ENCODE measurements around the gene FAM20C. TPM values are rescaled to one million over a fixed set of nuclear protein-coding genes. Genes with fewer than 3 reads are reported as not detected.

FAM20C gene
- total RNA-seq, 2 donors from 2014 or later, result 18.5 to 18.9 TPM

GRCh38 chr7:246451-246850 lies 54.1 kb downstream of the FAM20C start:
- Histone ChIP-seq H3K9ac (ENCODE audit: low read depth in 2 of 2, low read length in 2 of 2) (no peak overlapping the region), H3K27ac (no peak overlapping the region), H3K4me1 (no peaks in the 10 kb centered on the region), H3K27me3 (no peaks in the 10 kb centered on the region), H3K4me3 (no peak overlapping the region), H3K9me3 (no peaks in the 10 kb centered on the region), H3K36me3 (no peaks in the 10 kb centered on the region)
- TF ChIP-seq, protein P1, sequence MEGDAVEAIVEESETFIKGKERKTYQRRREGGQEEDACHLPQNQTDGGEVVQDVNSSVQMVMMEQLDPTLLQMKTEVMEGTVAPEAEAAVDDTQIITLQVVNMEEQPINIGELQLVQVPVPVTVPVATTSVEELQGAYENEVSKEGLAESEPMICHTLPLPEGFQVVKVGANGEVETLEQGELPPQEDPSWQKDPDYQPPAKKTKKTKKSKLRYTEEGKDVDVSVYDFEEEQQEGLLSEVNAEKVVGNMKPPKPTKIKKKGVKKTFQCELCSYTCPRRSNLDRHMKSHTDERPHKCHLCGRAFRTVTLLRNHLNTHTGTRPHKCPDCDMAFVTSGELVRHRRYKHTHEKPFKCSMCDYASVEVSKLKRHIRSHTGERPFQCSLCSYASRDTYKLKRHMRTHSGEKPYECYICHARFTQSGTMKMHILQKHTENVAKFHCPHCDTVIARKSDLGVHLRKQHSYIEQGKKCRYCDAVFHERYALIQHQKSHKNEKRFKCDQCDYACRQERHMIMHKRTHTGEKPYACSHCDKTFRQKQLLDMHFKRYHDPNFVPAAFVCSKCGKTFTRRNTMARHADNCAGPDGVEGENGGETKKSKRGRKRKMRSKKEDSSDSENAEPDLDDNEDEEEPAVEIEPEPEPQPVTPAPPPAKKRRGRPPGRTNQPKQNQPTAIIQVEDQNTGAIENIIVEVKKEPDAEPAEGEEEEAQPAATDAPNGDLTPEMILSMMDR (IDR thresholded peaks at IDR 0.05), result no peak
- intact Hi-C loops (cut with DNase I), result no loop called here
- no peak for DNase-seq

- Histone ChIP-seq H3K36me3 (no peaks in the 10 kb centered on the region), H3K27ac (no peak overlapping the region), H3K9ac (ENCODE audit: low read depth in 2 of 2, low read length in 2 of 2) (no peak overlapping the region), H3K4me3 (no peak overlapping the region), H3K4me1 (no peaks in the 10 kb centered on the region), H3K9me3 (no peaks in the 10 kb centered on the region), H3K27me3 (no peaks in the 10 kb centered on the region)
- DNase-seq, result no peak
- TF ChIP-seq, protein P1 (IDR thresholded peaks at IDR 0.05), result no peak
- intact Hi-C loops (cut with DNase I), result no loop called here
Measured at GRCh38 chr7:247181-247580, 54.8 kb downstream of the FAM20C start.

- Histone ChIP-seq H3K36me3 (no peaks in the 10 kb centered on the region), H3K27me3 (no peaks in the 10 kb centered on the region), H3K4me3 (no peak overlapping the region), H3K27ac (no peak overlapping the region), H3K4me1 (no peaks in the 10 kb centered on the region), H3K9ac (ENCODE audit: low read depth in 2 of 2, low read length in 2 of 2) (no peak overlapping the region), H3K9me3 (no peaks in the 10 kb centered on the region)
- intact Hi-C loops (cut with DNase I), result no loop called here
- TF ChIP-seq, protein P1 (IDR thresholded peaks at IDR 0.05), result no peak
- no peak for DNase-seq
Measured at GRCh38 chr7:247636-248035, 55.3 kb downstream of the FAM20C start.

DNA sequence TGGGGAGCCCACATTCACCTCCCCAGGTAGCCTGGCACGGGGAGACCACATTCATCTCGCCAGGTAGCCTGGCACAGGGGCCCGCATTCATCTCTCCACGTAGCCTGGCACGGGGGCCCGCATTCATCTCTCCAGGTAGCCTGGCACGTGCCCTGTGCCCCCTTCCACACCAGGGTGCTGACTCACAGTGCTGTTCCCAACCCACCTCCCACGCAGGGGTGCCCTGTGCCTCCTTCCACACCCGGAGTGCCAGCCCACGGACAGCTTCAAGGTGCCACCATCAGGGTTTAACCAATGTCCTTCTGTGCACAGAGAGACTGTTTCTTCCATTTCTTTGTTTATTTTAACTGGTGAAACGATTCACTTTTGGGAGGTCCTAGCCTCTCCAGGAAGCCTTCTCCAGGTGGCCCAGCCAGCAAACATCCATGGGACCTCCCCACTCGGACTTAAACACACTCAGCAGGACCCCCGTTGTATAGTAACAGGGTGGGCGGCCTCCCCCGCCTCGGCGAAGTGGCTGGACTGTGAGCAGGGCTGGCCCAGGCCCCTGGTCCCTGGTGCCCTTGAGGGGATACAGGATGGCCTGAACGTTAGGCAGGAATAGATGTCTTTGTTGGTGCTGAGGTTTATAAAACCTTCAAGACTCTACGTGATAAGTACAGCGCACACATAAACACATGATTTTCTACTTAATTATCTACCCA lies 56.5 kb downstream of the FAM20C start:
- DNase-seq, result no peak
- no peaks in the 10 kb centered on the region for H3K9me3 ChIP-seq
- no peak overlapping the region for H3K9ac ChIP-seq (ENCODE audit: low read depth in 2 of 2, low read length in 2 of 2)
- H3K27ac ChIP-seq, result no peak overlapping the region
- no peaks in the 10 kb centered on the region for H3K4me1 ChIP-seq
- TF ChIP-seq, protein P1 (IDR thresholded peaks at IDR 0.05), result no peak
- H3K36me3 ChIP-seq, result no peaks in the 10 kb centered on the region
- intact Hi-C loops (cut with DNase I), result no loop called here
- H3K27me3 ChIP-seq, result no peaks in the 10 kb centered on the region
- no peak overlapping the region for H3K4me3 ChIP-seq

DNA sequence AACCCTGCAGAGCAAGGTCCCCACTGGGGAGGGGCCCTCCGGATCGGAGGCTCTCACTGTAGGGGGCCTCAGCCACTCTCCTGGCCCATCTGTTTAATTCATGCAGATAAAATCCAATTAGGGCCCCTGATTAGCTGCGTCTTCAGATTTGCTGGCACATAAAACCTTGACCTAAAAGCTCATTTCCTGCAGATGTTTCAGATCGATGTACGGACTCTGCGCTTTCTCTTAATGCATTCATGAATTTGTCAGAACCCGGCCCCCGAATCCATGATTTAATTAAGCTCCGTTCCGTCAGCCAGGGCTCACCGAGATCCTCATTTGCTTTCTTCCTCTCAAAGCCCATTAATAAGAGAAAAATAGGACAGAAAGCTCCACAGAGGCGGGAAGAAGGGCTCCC lies 57.6 kb downstream of the FAM20C start:
- Histone ChIP-seq H3K9ac (ENCODE audit: low read depth in 2 of 2, low read length in 2 of 2) (no peak overlapping the region), H3K9me3 (no peaks in the 10 kb centered on the region), H3K27ac (no peak overlapping the region), H3K4me3 (no peak overlapping the region), H3K36me3 (no peaks in the 10 kb centered on the region), H3K27me3 (no peaks in the 10 kb centered on the region), H3K4me1 (no peaks in the 10 kb centered on the region)
- no peak for DNase-seq
- TF ChIP-seq, protein P1 (IDR thresholded peaks at IDR 0.05), result no peak
- intact Hi-C loops (cut with DNase I), result no loop called here
